ENCODE measurements around the gene MYOM1. TPM values are rescaled to one million over a fixed set of nuclear protein-coding genes. Genes with fewer than 3 reads are reported as not detected.
"Not testable (repeated sequence)": the region's sequence is repeated elsewhere in the genome, so short reads cannot be mapped to it uniquely, and the experiment has no call there.

MYOM1 gene
- total RNA-seq, 1 donor from 2014 or later = 4.9 TPM

DNA sequence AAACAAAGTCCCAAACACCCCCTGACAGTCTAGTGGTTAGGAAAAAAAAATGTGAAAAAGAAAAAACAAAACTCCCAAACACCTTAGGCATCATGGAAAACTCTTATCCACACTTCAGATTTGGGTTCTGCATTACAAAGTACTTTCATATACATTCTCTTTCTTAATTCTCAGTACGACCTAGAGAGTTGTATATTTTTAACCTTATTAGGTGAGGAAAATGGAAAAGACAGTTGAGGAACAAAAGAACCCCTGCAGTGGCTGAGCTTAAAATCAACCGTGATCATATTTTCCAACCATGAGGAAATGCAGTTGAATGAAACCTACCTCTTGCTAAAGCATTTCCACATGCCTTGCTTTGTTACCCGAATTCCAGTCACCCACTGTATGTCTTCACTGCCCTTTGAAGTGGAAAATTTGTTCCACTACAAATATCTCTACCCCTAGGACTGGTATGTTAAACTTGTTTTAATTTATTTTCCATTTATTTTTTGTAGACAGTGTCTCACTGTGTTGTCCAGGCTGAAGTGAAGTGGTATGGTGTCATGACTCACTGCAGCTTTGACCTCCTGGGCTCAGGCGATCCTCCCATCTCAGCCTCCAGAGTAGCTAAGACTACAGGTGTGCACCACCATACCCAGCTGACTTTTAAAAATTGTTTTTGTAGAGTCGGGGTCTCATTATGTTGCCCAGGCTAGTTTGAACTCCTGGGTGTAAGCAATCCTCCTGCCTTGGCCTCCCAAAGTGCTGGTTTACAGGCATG, 149.9 kb downstream of the MYOM1 start:
- intact Hi-C loops (cut with micrococcal nuclease) = no loop called here
- TF ChIP-seq CTCF (IDR thresholded peaks at IDR 0.05) = no peak
- no peak for ATAC-seq (ENCODE audit: low read depth)
- DNase-seq = no peak
- H3K27ac Mint-ChIP-seq = no peak overlapping the region
- ChIA-PET CTCF (no interaction called here), POLR2A (interaction anchor here (0.6 kb wide), 1 partner anchor 384 kb away, joined by 7 read pairs; no protein-coding TSS in a partner anchor)
- no peaks in the 10 kb centered on the region for H3K9me3 Mint-ChIP-seq
- no peaks in the 10 kb centered on the region for H3K36me3 Mint-ChIP-seq (ENCODE audit: low read depth)
- no peaks in the 10 kb centered on the region for H3K27me3 Mint-ChIP-seq
- peaks cover 6% of the 10 kb centered on the region for H3K4me1 Mint-ChIP-seq
- H3K4me3 Mint-ChIP-seq = no peak overlapping the region

GRCh38 chr18:3067722-3068121, 152.0 kb downstream of the MYOM1 start:
- DNase-seq = no peak
- ATAC-seq (ENCODE audit: low read depth) = no peak
- Mint-ChIP-seq H3K36me3 (ENCODE audit: low read depth) (no peaks in the 10 kb centered on the region), H3K9me3 (no peaks in the 10 kb centered on the region), H3K27me3 (no peaks in the 10 kb centered on the region), H3K4me1 (peaks cover 10% of the 10 kb centered on the region), H3K27ac (no peak overlapping the region), H3K4me3 (no peak overlapping the region)
- ChIA-PET CTCF (no interaction called here), POLR2A (no interaction called here)
- intact Hi-C loops (cut with micrococcal nuclease) = no loop called here
- TF ChIP-seq CTCF (IDR thresholded peaks at IDR 0.05) = no peak

DNA sequence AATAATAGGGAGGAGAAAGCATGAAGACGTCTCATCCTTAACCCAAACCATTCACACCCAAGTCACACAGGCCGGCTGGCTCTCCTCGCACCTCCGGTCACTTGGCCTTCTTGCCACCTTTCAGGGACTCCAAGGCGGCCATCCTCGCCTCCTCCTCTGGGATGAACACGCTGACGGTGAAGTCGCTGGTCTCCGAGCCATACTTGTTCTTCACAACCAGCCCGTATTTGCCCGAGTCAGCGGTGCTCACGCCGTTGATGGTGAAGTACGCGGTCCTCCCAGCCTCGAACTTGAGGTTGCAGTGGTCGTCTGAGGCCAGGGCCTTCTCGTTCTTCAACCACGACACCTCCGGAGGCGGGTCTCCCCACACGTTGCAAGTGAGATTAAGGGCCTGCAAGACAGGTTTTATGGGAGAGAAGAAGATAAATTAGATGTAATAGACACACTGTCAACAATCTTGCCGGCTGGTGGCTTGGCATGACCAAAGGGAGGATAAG, 152.6 kb downstream of the MYOM1 start:
- Mint-ChIP-seq H3K27me3 (no peaks in the 10 kb centered on the region), H3K36me3 (ENCODE audit: low read depth) (no peaks in the 10 kb centered on the region), H3K9me3 (no peaks in the 10 kb centered on the region), H3K4me1 (peaks cover 14% of the 10 kb centered on the region), H3K27ac (no peak overlapping the region), H3K4me3 (no peak overlapping the region)
- CTCF ChIA-PET = no interaction called here
- no peak for DNase-seq
- POLR2A ChIA-PET = no interaction called here
- ATAC-seq (ENCODE audit: low read depth) = no peak
- intact Hi-C loops (cut with micrococcal nuclease) = no loop called here
- no peak for TF ChIP-seq CTCF (IDR thresholded peaks at IDR 0.05)

DNA sequence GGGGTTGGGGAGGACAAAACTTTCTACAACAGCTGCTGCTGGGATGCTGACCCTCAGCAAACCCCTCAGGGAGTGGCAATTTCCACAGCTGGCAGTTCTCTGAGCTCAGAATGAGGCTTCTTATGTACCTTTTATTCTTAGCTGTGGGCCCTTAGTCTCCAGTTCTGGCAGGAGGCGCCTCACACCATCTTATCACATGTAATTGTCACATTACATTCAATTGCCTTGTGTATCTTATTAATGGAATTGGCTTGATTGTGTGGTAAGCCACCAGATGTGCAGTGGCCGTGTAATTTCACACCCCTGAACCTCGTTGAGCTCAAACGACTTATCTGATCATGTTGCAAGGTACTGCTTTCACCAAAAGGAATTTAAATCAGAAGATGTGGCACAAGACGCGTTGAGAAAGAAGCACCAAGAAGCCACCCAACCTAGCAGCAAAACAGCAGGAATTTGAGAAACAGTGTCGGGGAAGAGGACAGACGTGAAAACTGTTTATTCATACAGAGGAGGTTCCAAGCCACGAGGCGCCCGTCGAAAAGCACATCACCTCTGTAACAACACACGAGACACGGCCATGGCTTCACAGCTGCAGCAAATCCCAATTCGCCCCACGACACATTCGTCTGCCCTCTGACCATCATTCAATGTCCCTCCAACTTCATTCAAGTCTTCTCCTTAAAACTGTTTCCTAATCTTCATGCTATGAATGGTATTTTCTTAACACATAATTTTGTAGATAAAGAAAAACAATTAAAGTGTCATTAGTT, 153.2 kb downstream of the MYOM1 start:
- ATAC-seq (ENCODE audit: low read depth) (no peak), DNase-seq (no peak)
- ChIA-PET CTCF (interaction anchor here (1.2 kb wide), 1 partner anchor 16 kb away, joined by 3 read pairs; no protein-coding TSS in a partner anchor), POLR2A (no interaction called here)
- no peak for TF ChIP-seq CTCF (IDR thresholded peaks at IDR 0.05)
- Mint-ChIP-seq H3K27ac (no peak overlapping the region), H3K36me3 (ENCODE audit: low read depth) (no peaks in the 10 kb centered on the region), H3K9me3 (no peaks in the 10 kb centered on the region), H3K4me3 (no peak overlapping the region), H3K27me3 (no peaks in the 10 kb centered on the region), H3K4me1 (peaks cover 21% of the 10 kb centered on the region)
- intact Hi-C loops (cut with micrococcal nuclease) = no loop called here

GRCh38 chr18:3063766-3064165, 156.0 kb downstream of the MYOM1 start:
- ATAC-seq (ENCODE audit: low read depth); H3K4me3 Mint-ChIP-seq; H3K9me3 Mint-ChIP-seq; H3K27ac Mint-ChIP-seq; H3K27me3 Mint-ChIP-seq; DNase-seq; H3K36me3 Mint-ChIP-seq (ENCODE audit: low read depth): not testable (repeated sequence)
- peaks cover 43% of the 10 kb centered on the region for H3K4me1 Mint-ChIP-seq
- POLR2A ChIA-PET = interaction anchor here (1.8 kb wide), 1 partner anchor 182 kb away, joined by 6 read pairs; no protein-coding TSS in a partner anchor
- intact Hi-C loops (cut with micrococcal nuclease) = loop anchor here (1.0 kb wide), 4 partner anchors 50 to 183 kb away; partner anchors contain the start of gene LPIN2
- CTCF ChIA-PET = interaction anchor here (0.8 to 4.4 kb wide), 12 partner anchors 37 to 603 kb away, joined by 3 to 71 read pairs (median 10); partner anchors contain the start of gene MYL12A
